Measurements from ENCODE around the gene SLC35F4. TPM values are rescaled to one million over a fixed set of nuclear protein-coding genes. Genes with fewer than 3 reads are reported as not detected.

Gene SLC35F4
- total and polyA plus RNA-seq, 2 experiments from 2014 or later = 0.07 TPM; not detected in 1

- Histone ChIP-seq H3K27ac (peak overlapping the region; percentile 66), H3K4me1 (ENCODE audit: insufficient read depth) (peaks cover 20% of the 10 kb centered on the region), H3K36me3 (replicated peaks; ENCODE audit: insufficient read depth, low read depth) (no peaks in the 10 kb centered on the region), H4K20me1 (ENCODE audit: insufficient read depth, poor library complexity, severe bottlenecking) (no peaks in the 10 kb centered on the region), H3K79me2 (no peaks in the 10 kb centered on the region), H2AFZ (no peak overlapping the region), H3K9me2 (replicated peaks; ENCODE audit: insufficient read depth) (no peaks in the 10 kb centered on the region), H3K4me3 (no peak overlapping the region), H3K9me3 (ENCODE audit: low read depth) (no peaks in the 10 kb centered on the region), H3K27me3 (no peaks in the 10 kb centered on the region), H3K4me2 (no peak overlapping the region)
- TF ChIP-seq EZH2 (IDR thresholded peaks at IDR 0.05; ENCODE audit: borderline replicate concordance) (no peak), EZH2phosphoT487 (IDR thresholded peaks at IDR 0.05; ENCODE audit: low read depth, severe bottlenecking, unreplicated experiment) (no peak), CTCF (IDR thresholded peaks at IDR 0.05; ENCODE audit: poor library complexity) (no peak)
- no peak for DNase-seq (ENCODE audit: low spot score)
- WGBS (ENCODE audit: low lambda C conversion rate, missing lambda C conversion rate) = 48% methylated on average over 2 of the region's 2 CpGs
These were observed 255.3 kb downstream of the SLC35F4 start for GRCh38 chr14:57610631-57611030.

DNA sequence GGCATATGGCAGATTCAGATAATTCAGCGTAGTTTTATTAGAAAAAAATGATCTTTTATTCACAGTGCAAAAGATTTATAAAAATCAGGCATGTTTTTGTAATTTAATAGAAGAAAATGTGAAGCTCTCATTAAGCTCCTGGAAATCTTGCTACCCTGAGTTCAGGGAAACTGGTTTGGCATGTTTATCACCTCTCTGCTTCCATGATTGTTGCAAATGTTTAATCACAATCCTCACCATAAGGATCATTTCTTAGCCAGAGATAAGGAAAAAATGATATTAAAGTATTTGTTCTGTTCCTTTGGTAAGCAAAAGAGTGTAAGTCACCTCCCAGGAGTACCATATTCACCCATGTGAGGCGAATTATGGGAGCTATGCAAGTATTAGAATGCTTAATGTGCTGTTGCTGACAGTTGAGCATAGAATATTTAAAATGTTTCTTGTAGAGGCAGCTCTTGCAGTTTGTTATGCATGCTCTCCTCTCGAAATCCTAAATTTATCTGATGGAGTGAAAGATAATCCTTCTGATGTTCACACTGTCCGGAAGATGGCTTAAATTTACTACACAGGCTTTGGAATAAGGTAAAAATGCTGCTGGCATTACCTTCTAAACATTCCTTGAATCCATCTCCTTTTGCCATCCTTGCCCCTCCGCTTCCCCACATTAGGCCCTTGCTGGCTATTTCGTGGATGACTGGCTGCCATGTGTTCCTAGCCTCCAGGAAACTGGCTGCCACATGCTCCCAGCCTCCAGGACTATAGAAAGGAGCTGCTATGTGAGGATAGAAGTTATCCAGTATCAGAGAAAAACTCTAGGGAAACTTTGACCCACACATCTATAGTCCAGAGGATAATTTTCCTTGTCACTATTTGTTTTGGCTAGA, 256.5 kb downstream of the SLC35F4 start:
- Histone ChIP-seq H3K4me3 (no peak overlapping the region), H3K9me2 (replicated peaks; ENCODE audit: insufficient read depth) (no peaks in the 10 kb centered on the region), H3K27ac (peak overlapping the region; percentile 66), H3K79me2 (no peaks in the 10 kb centered on the region), H3K9me3 (ENCODE audit: low read depth) (no peaks in the 10 kb centered on the region), H3K4me2 (no peak overlapping the region), H3K27me3 (no peaks in the 10 kb centered on the region), H3K4me1 (ENCODE audit: insufficient read depth) (peaks cover 17% of the 10 kb centered on the region), H3K36me3 (replicated peaks; ENCODE audit: insufficient read depth, low read depth) (no peaks in the 10 kb centered on the region), H2AFZ (no peak overlapping the region), H4K20me1 (ENCODE audit: insufficient read depth, poor library complexity, severe bottlenecking) (no peaks in the 10 kb centered on the region)
- WGBS (ENCODE audit: low lambda C conversion rate, missing lambda C conversion rate) = 60% methylated on average over 6 of the region's 6 CpGs
- no peak for TF ChIP-seq CTCF (IDR thresholded peaks at IDR 0.05; ENCODE audit: poor library complexity)
- no peak for TF ChIP-seq EZH2 (IDR thresholded peaks at IDR 0.05; ENCODE audit: borderline replicate concordance)
- no peak for TF ChIP-seq EZH2phosphoT487 (IDR thresholded peaks at IDR 0.05; ENCODE audit: low read depth, severe bottlenecking, unreplicated experiment)
- no peak for DNase-seq (ENCODE audit: low spot score)

GRCh38 chr14:57607086-57607485, 258.8 kb downstream of the SLC35F4 start:
- H3K9me2 ChIP-seq (replicated peaks; ENCODE audit: insufficient read depth) = no peaks in the 10 kb centered on the region
- H3K79me2 ChIP-seq = no peaks in the 10 kb centered on the region
- DNase-seq (ENCODE audit: low spot score) = no peak
- no peaks in the 10 kb centered on the region for H4K20me1 ChIP-seq (ENCODE audit: insufficient read depth, poor library complexity, severe bottlenecking)
- H3K27ac ChIP-seq = no peak overlapping the region
- H3K27me3 ChIP-seq = peaks cover 6% of the 10 kb centered on the region
- WGBS (ENCODE audit: low lambda C conversion rate, missing lambda C conversion rate) = 73% methylated on average over 2 of the region's 2 CpGs
- H3K4me3 ChIP-seq = no peak overlapping the region
- no peaks in the 10 kb centered on the region for H3K9me3 ChIP-seq (ENCODE audit: low read depth)
- peaks cover 10% of the 10 kb centered on the region for H3K4me1 ChIP-seq (ENCODE audit: insufficient read depth)
- H3K4me2 ChIP-seq = no peak overlapping the region
- no peak overlapping the region for H2AFZ ChIP-seq
- TF ChIP-seq CTCF (IDR thresholded peaks at IDR 0.05; ENCODE audit: poor library complexity) (no peak), EZH2 (IDR thresholded peaks at IDR 0.05; ENCODE audit: borderline replicate concordance) (no peak), EZH2phosphoT487 (IDR thresholded peaks at IDR 0.05; ENCODE audit: low read depth, severe bottlenecking, unreplicated experiment) (no peak)
- H3K36me3 ChIP-seq (replicated peaks; ENCODE audit: insufficient read depth, low read depth) = no peaks in the 10 kb centered on the region
